ENCODE results near the gene ING4.

- TF ChIP-seq MAX (IDR thresholded peaks at IDR 0.05): no peak
- TF ChIP-seq NFIC (IDR thresholded peaks at IDR 0.05): no peak
- TF ChIP-seq YY1 (IDR thresholded peaks at IDR 0.05; ENCODE audit: low read depth): no peak
- no peak for TF ChIP-seq CEBPB (IDR thresholded peaks at IDR 0.05)
- TF ChIP-seq FOXM1 (IDR thresholded peaks at IDR 0.05; ENCODE audit: borderline replicate concordance, low read depth): no peak
Observed at GRCh38 chr12:6700646-6701051, 37.7 kb upstream of the ING4 start, which contains the start of gene PIANP.

Measured in Ishikawa (cell line).